Suprapubic skin (tissue), 4 donors: ENCODE results near the gene BST2.

ENCODE experiments used
- CTCF ChIP-seq, 2 donors: fragments of 200-600 bp in 1 of 2; fragments of 450-650 bp in 1 of 2; sonication (generic) in 1 of 2; IDR thresholded peaks; one replicate each; pipeline ENCODE4 v1.5.1; 2016 to 2019; ENCODE audit warnings: antibody characterized with exemption in 2 of 2, mild to moderate bottlenecking in 1 of 2, moderate library complexity in 1 of 2
- EP300 ChIP-seq: sonication (generic); formaldehyde crosslinking; IDR thresholded peaks from one replicate; pipeline ENCODE4 v1.6.1; 2017; ENCODE audit warnings: antibody characterized with exemption
- POLR2A ChIP-seq, 2 donors: fragments of 450-650 bp; IDR thresholded peaks; one replicate each; pipeline ENCODE4 v1.6.1; 2017; ENCODE audit warnings: antibody characterized with exemption in 2 of 2, mild to moderate bottlenecking in 2 of 2, moderate library complexity in 2 of 2
- POLR2AphosphoS5 ChIP-seq, 3 donors: sonication (generic); formaldehyde crosslinking; IDR thresholded peaks; one replicate each; pipeline ENCODE4 v1.6.1; 2017; ENCODE audit warnings: antibody characterized with exemption in 3 of 3

- TF ChIP-seq CTCF (IDR thresholded peaks at IDR 0.05) (no peak), POLR2AphosphoS5 (IDR thresholded peaks at IDR 0.05) (no peak), POLR2A (IDR thresholded peaks at IDR 0.05) (no peak), EP300 (no peak)
Observed at GRCh38 chr19:17414097-17414496, 8.7 kb upstream of the BST2 start.
